NCI-H2107 treated with DMSO at 0.1 percent for 48 hours (cell line): ENCODE data around the gene BNIP5.
A peak's percentile ranks its signal among the peaks of the same experiment; 100 is the strongest.

Source experiments
- DNase-seq: peaks from one replicate; lab custom pipeline; 2025; ENCODE audit not compliant: unreplicated experiment; lab: John Stamatoyannopoulos, UW

BNIP5 gene

GRCh38 chr6:36324191-36324590, 12.5 kb downstream of the BNIP5 start:
- DNase-seq = no peak

- no peak for DNase-seq
Measured at GRCh38 chr6:36323062-36323461, 13.6 kb downstream of the BNIP5 start.

GRCh38 chr6:36322591-36322990, 14.1 kb downstream of the BNIP5 start:
- no peak for DNase-seq

GRCh38 chr6:36320475-36320874, 16.2 kb downstream of the BNIP5 start:
- no peak for DNase-seq

- no peak for DNase-seq
Measured at GRCh38 chr6:36319821-36320220, 16.9 kb downstream of the BNIP5 start.

- peak; percentile 13 for DNase-seq
Measured at GRCh38 chr6:36319436-36319762, 17.3 kb downstream of the BNIP5 start.

- DNase-seq = no peak
Measured at GRCh38 chr6:36318690-36319435, 17.8 kb downstream of the BNIP5 start.

GRCh38 chr6:36317623-36318022, 19.1 kb downstream of the BNIP5 start:
- DNase-seq = no peak

GRCh38 chr6:36315921-36316320, 20.8 kb downstream of the BNIP5 start:
- DNase-seq = no peak

GRCh38 chr6:36314221-36315014, 22.3 kb downstream of the BNIP5 start:
- DNase-seq = no peak

GRCh38 chr6:36313649-36313936, 23.1 kb downstream of the BNIP5 start:
- no peak for DNase-seq

- DNase-seq = no peak
Measured at GRCh38 chr6:36312854-36313648, 23.6 kb downstream of the BNIP5 start.

- DNase-seq = no peak
Measured at GRCh38 chr6:36309900-36310299, 26.8 kb downstream of the BNIP5 start.

- no peak for DNase-seq
Measured at GRCh38 chr6:36309203-36309602, 27.5 kb downstream of the BNIP5 start.

- no peak for DNase-seq
Measured at GRCh38 chr6:36308514-36308913, 28.2 kb downstream of the BNIP5 start.

GRCh38 chr6:36306375-36306774, 30.3 kb downstream of the BNIP5 start:
- no peak for DNase-seq

- DNase-seq = no peak
Measured at GRCh38 chr6:36305885-36306284, 30.8 kb downstream of the BNIP5 start.

- DNase-seq = peak; percentile 66
Measured at GRCh38 chr6:36302227-36302976, 34.3 kb downstream of the BNIP5 start.

GRCh38 chr6:36301781-36302180, 34.9 kb downstream of the BNIP5 start:
- DNase-seq = no peak

GRCh38 chr6:36301085-36301658, 35.5 kb downstream of the BNIP5 start:
- DNase-seq = no peak

- no peak for DNase-seq
Measured at GRCh38 chr6:36298027-36298426, 38.7 kb downstream of the BNIP5 start.
